HG02884 (cell line): ENCODE data around the gene CEACAM21.

ENCODE experiments used
- ATAC-seq: cut with Tn5 transposase; IDR thresholded peaks from one replicate; pipeline ENCODE4 v1.9.1; 2021; ENCODE audit warnings: mild to moderate bottlenecking, moderate library complexity; ENCODE audit not compliant: unreplicated experiment

Gene CEACAM21

GRCh38 chr19:41584260-41584810 lies 8.4 kb downstream of the CEACAM21 start:
- no peak for ATAC-seq

- no peak for ATAC-seq
Measured at GRCh38 chr19:41584931-41585330, 9.0 kb downstream of the CEACAM21 start.

- ATAC-seq, result no peak
Measured at GRCh38 chr19:41586064-41586463, 10.1 kb downstream of the CEACAM21 start.

- ATAC-seq, result no peak
Measured at GRCh38 chr19:41587101-41587837, 11.3 kb downstream of the CEACAM21 start.

- no peak for ATAC-seq
Measured at GRCh38 chr19:41587838-41588210, 11.9 kb downstream of the CEACAM21 start.

GRCh38 chr19:41588497-41589209 lies 12.7 kb downstream of the CEACAM21 start:
- no peak for ATAC-seq

GRCh38 chr19:41589371-41589770 lies 13.4 kb downstream of the CEACAM21 start:
- no peak for ATAC-seq

- ATAC-seq, result no peak
Measured at GRCh38 chr19:41590936-41591335, 15.0 kb downstream of the CEACAM21 start.

- no peak for ATAC-seq
Measured at GRCh38 chr19:41591951-41592562, 16.1 kb downstream of the CEACAM21 start.

GRCh38 chr19:41595258-41595889 lies 19.4 kb downstream of the CEACAM21 start:
- ATAC-seq, result no peak

GRCh38 chr19:41595890-41596280 lies 19.9 kb downstream of the CEACAM21 start:
- ATAC-seq, result no peak

- no peak for ATAC-seq
Measured at GRCh38 chr19:41597600-41598041, 21.7 kb downstream of the CEACAM21 start.

- no peak for ATAC-seq
Measured at GRCh38 chr19:41599175-41599966, 23.4 kb downstream of the CEACAM21 start.

- no peak for ATAC-seq
Measured at GRCh38 chr19:41601771-41602170, 25.8 kb downstream of the CEACAM21 start.

GRCh38 chr19:41604831-41605230 lies 28.9 kb downstream of the CEACAM21 start:
- ATAC-seq, result no peak

GRCh38 chr19:41606215-41606837 lies 30.4 kb downstream of the CEACAM21 start:
- no peak for ATAC-seq

GRCh38 chr19:41607668-41608067 lies 31.7 kb downstream of the CEACAM21 start:
- no peak for ATAC-seq

- ATAC-seq, result no peak
Measured at GRCh38 chr19:41610789-41611188, 34.8 kb downstream of the CEACAM21 start.

GRCh38 chr19:41612483-41612882 lies 36.5 kb downstream of the CEACAM21 start:
- no peak for ATAC-seq

- no peak for ATAC-seq
Measured at GRCh38 chr19:41615207-41615606, 39.2 kb downstream of the CEACAM21 start.
